ENCODE data around the gene DNM3. TPM values are rescaled to one million over a fixed set of nuclear protein-coding genes. Genes with fewer than 3 reads are reported as not detected.

Gene DNM3
- polyA plus RNA-seq, 1 donor (not counting 4 experiments of a cell fraction or from before 2014, with no cell fraction given): 2.0 TPM

GRCh38 chr1:172380441-172381244 lies 539.3 kb downstream of the DNM3 start:
- H2AFZ ChIP-seq (ENCODE audit: control insufficient read depth, low read length): no peak overlapping the region
- TF ChIP-seq CTCF (optimal IDR thresholded peaks at IDR 0.05 in 1 of 3, IDR thresholded peaks at IDR 0.05 in 1 of 3, conservative IDR thresholded peaks at IDR 0.05 in 1 of 3; ENCODE audit: extremely low read depth in 1 of 3, insufficient read depth in 2 of 3, low read length in 3 of 3) (no peak), EZH2 (IDR thresholded peaks at IDR 0.05; ENCODE audit: low read length) (no peak)

GRCh38 chr1:172381946-172382345 lies 540.6 kb downstream of the DNM3 start:
- H2AFZ ChIP-seq (ENCODE audit: control insufficient read depth, low read length): no peak overlapping the region
- no peaks in the 10 kb centered on the region for H3K27me3 ChIP-seq (ENCODE audit: control insufficient read depth, extremely low read depth, insufficient read depth, low read length)
- no peaks in the 10 kb centered on the region for H3K9me3 ChIP-seq (ENCODE audit: control insufficient read depth, low read depth, low read length)
- H3K4me1 ChIP-seq (ENCODE audit: control insufficient read depth, extremely low read depth, insufficient read depth, low read length): no peaks in the 10 kb centered on the region
- H3K79me2 ChIP-seq (ENCODE audit: control insufficient read depth, insufficient read depth, low read length): no peaks in the 10 kb centered on the region
- H3K27ac ChIP-seq (ENCODE audit: control insufficient read depth, insufficient read depth, low read length): no peak overlapping the region
- TF ChIP-seq EZH2 (IDR thresholded peaks at IDR 0.05; ENCODE audit: low read length) (no peak), CTCF (optimal IDR thresholded peaks at IDR 0.05 in 1 of 3, IDR thresholded peaks at IDR 0.05 in 1 of 3, conservative IDR thresholded peaks at IDR 0.05 in 1 of 3; ENCODE audit: extremely low read depth in 1 of 3, insufficient read depth in 2 of 3, low read length in 3 of 3) (no peak)
- H3K4me2 ChIP-seq (ENCODE audit: control insufficient read depth, extremely low read depth, insufficient read depth, low read depth, low read length): no peak overlapping the region
- dilution Hi-C loops (cut with MboI; ENCODE audit: extremely low pct_ligation_motif_present, low sequenced_read_pairs): no loop called here
- DNase-seq (ENCODE audit: low read depth, low spot score) (no peak), FAIRE-seq (no peak)
- H3K4me3 ChIP-seq (ENCODE audit: control insufficient read depth in 2 of 3, extremely low read depth in 1 of 3, insufficient read depth in 2 of 3, low read depth in 1 of 3, low read length in 3 of 3): no peak overlapping the region
- H3K9me1 ChIP-seq (ENCODE audit: control insufficient read depth, extremely low read depth, insufficient read depth, low read length): no peaks in the 10 kb centered on the region
- no peaks in the 10 kb centered on the region for H3K36me3 ChIP-seq (ENCODE audit: control insufficient read depth in 2 of 2, extremely low read depth in 1 of 2, insufficient read depth in 2 of 2, low read length in 2 of 2)
- no peak overlapping the region for H3K9ac ChIP-seq (ENCODE audit: control insufficient read depth, extremely low read depth, insufficient read depth, low read length)
- H4K20me1 ChIP-seq (ENCODE audit: control insufficient read depth, extremely low read depth, insufficient read depth, low read length): no peaks in the 10 kb centered on the region

More at GRCh38 chr1:172380441-172381244, 539.3 kb downstream of the DNM3 start:
- no peaks in the 10 kb centered on the region for H3K9me3 ChIP-seq (ENCODE audit: control insufficient read depth, low read depth, low read length)
- no peak overlapping the region for H3K4me2 ChIP-seq (ENCODE audit: control insufficient read depth, extremely low read depth, insufficient read depth, low read depth, low read length)
- no peak overlapping the region for H3K9ac ChIP-seq (ENCODE audit: control insufficient read depth, extremely low read depth, insufficient read depth, low read length)
- H3K27me3 ChIP-seq (ENCODE audit: control insufficient read depth, extremely low read depth, insufficient read depth, low read length): no peaks in the 10 kb centered on the region
- H3K4me1 ChIP-seq (ENCODE audit: control insufficient read depth, extremely low read depth, insufficient read depth, low read length): no peaks in the 10 kb centered on the region
- no peaks in the 10 kb centered on the region for H3K79me2 ChIP-seq (ENCODE audit: control insufficient read depth, insufficient read depth, low read length)
- no peaks in the 10 kb centered on the region for H3K36me3 ChIP-seq (ENCODE audit: control insufficient read depth in 2 of 2, extremely low read depth in 1 of 2, insufficient read depth in 2 of 2, low read length in 2 of 2)
- H3K27ac ChIP-seq (ENCODE audit: control insufficient read depth, insufficient read depth, low read length): no peak overlapping the region
- dilution Hi-C loops (cut with MboI; ENCODE audit: extremely low pct_ligation_motif_present, low sequenced_read_pairs): no loop called here
- H4K20me1 ChIP-seq (ENCODE audit: control insufficient read depth, extremely low read depth, insufficient read depth, low read length): no peaks in the 10 kb centered on the region
- no peaks in the 10 kb centered on the region for H3K9me1 ChIP-seq (ENCODE audit: control insufficient read depth, extremely low read depth, insufficient read depth, low read length)
- no peak for FAIRE-seq
- DNase-seq (ENCODE audit: low read depth, low spot score): no peak
- H3K4me3 ChIP-seq (ENCODE audit: control insufficient read depth in 2 of 3, extremely low read depth in 1 of 3, insufficient read depth in 2 of 3, low read depth in 1 of 3, low read length in 3 of 3): no peak overlapping the region
